ENCODE measurements around the gene FBXO11.
"Not testable (repeated sequence)": the region's sequence is repeated elsewhere in the genome, so short reads cannot be mapped to it uniquely, and the experiment has no call there.

The FBXO11 gene

GRCh38 chr2:47891369-47892337 lies 14.6 kb downstream of the FBXO11 start:
- in situ Hi-C loops (cut with HindIII; ENCODE audit: low pct_unique_long_range_greater_than_20kb, low sequenced_read_pairs) = no loop called here
- no peak for DNase-seq (ENCODE audit: low read depth in 1 of 2, low spot score in 1 of 2)

GRCh38 chr2:47890711-47891368 lies 15.5 kb downstream of the FBXO11 start:
- no peak for DNase-seq (ENCODE audit: low read depth in 1 of 2, low spot score in 1 of 2)
- in situ Hi-C loops (cut with HindIII; ENCODE audit: low pct_unique_long_range_greater_than_20kb, low sequenced_read_pairs) = no loop called here
- no peak for TF ChIP-seq JUND (IDR thresholded peaks at IDR 0.05; ENCODE audit: low read depth)

More at GRCh38 chr2:47891369-47892337, 14.6 kb downstream of the FBXO11 start:
- no peak for TF ChIP-seq JUND (IDR thresholded peaks at IDR 0.05; ENCODE audit: low read depth)

GRCh38 chr2:47888581-47889280 lies 17.6 kb downstream of the FBXO11 start:
- in situ Hi-C loops (cut with HindIII; ENCODE audit: low pct_unique_long_range_greater_than_20kb, low sequenced_read_pairs) = no loop called here
- DNase-seq (ENCODE audit: low read depth in 1 of 2, low spot score in 1 of 2) = no peak
- TF ChIP-seq JUND (IDR thresholded peaks at IDR 0.05; ENCODE audit: low read depth) = no peak

GRCh38 chr2:47876912-47877311 lies 29.4 kb downstream of the FBXO11 start:
- no peak for DNase-seq (ENCODE audit: low read depth in 1 of 2, low spot score in 1 of 2)
- TF ChIP-seq JUND (IDR thresholded peaks at IDR 0.05; ENCODE audit: low read depth) = no peak
- in situ Hi-C loops (cut with HindIII; ENCODE audit: low pct_unique_long_range_greater_than_20kb, low sequenced_read_pairs) = no loop called here

- in situ Hi-C loops (cut with HindIII; ENCODE audit: low pct_unique_long_range_greater_than_20kb, low sequenced_read_pairs) = no loop called here
- no peak for DNase-seq (ENCODE audit: low read depth in 1 of 2, low spot score in 1 of 2)
- TF ChIP-seq JUND (IDR thresholded peaks at IDR 0.05; ENCODE audit: low read depth) = no peak
These were observed 33.4 kb downstream of the FBXO11 start for GRCh38 chr2:47872941-47873340.

GRCh38 chr2:47870641-47871540 lies 35.4 kb downstream of the FBXO11 start:
- TF ChIP-seq JUND (IDR thresholded peaks at IDR 0.05; ENCODE audit: low read depth) = no peak
- no peak for DNase-seq (ENCODE audit: low read depth in 1 of 2, low spot score in 1 of 2)

GRCh38 chr2:47869859-47870595 lies 36.3 kb downstream of the FBXO11 start:
- no peak for TF ChIP-seq JUND (IDR thresholded peaks at IDR 0.05; ENCODE audit: low read depth)
- in situ Hi-C loops (cut with HindIII; ENCODE audit: low pct_unique_long_range_greater_than_20kb, low sequenced_read_pairs) = no loop called here
- DNase-seq (ENCODE audit: low read depth in 1 of 2, low spot score in 1 of 2) = no peak

More at GRCh38 chr2:47870641-47871540, 35.4 kb downstream of the FBXO11 start:
- in situ Hi-C loops (cut with HindIII; ENCODE audit: low pct_unique_long_range_greater_than_20kb, low sequenced_read_pairs) = no loop called here

GRCh38 chr2:47868611-47869352 lies 37.5 kb downstream of the FBXO11 start:
- TF ChIP-seq JUND (IDR thresholded peaks at IDR 0.05; ENCODE audit: low read depth) = no peak
- in situ Hi-C loops (cut with HindIII; ENCODE audit: low pct_unique_long_range_greater_than_20kb, low sequenced_read_pairs) = no loop called here
- no peak for DNase-seq (ENCODE audit: low read depth in 1 of 2, low spot score in 1 of 2)

- no peak for DNase-seq (ENCODE audit: low read depth in 1 of 2, low spot score in 1 of 2)
- in situ Hi-C loops (cut with HindIII; ENCODE audit: low pct_unique_long_range_greater_than_20kb, low sequenced_read_pairs) = no loop called here
- TF ChIP-seq JUND (IDR thresholded peaks at IDR 0.05; ENCODE audit: low read depth) = no peak
These were observed 39.1 kb downstream of the FBXO11 start for GRCh38 chr2:47867205-47867604.

- in situ Hi-C loops (cut with HindIII; ENCODE audit: low pct_unique_long_range_greater_than_20kb, low sequenced_read_pairs) = no loop called here
- DNase-seq (ENCODE audit: low read depth in 1 of 2, low spot score in 1 of 2) = no peak
- no peak for TF ChIP-seq JUND (IDR thresholded peaks at IDR 0.05; ENCODE audit: low read depth)
These were observed 41.7 kb downstream of the FBXO11 start for GRCh38 chr2:47864566-47864965.

- in situ Hi-C loops (cut with HindIII; ENCODE audit: low pct_unique_long_range_greater_than_20kb, low sequenced_read_pairs) = no loop called here
- TF ChIP-seq JUND (IDR thresholded peaks at IDR 0.05; ENCODE audit: low read depth) = no peak
- DNase-seq (ENCODE audit: low read depth in 1 of 2, low spot score in 1 of 2) = no peak
These were observed 43.3 kb downstream of the FBXO11 start for GRCh38 chr2:47862949-47863348.

GRCh38 chr2:47853067-47853777 lies 53.1 kb downstream of the FBXO11 start:
- in situ Hi-C loops (cut with HindIII; ENCODE audit: low pct_unique_long_range_greater_than_20kb, low sequenced_read_pairs); DNase-seq (ENCODE audit: low read depth in 1 of 2, low spot score in 1 of 2): not testable (repeated sequence)
